Esophagus muscularis mucosa (tissue), 4 donors: ENCODE results near the gene A4GALT. TPM values are rescaled to one million over a fixed set of nuclear protein-coding genes. Genes with fewer than 3 reads are reported as not detected.

ENCODE experiments used
- DNase-seq: peaks from one replicate; pipeline ENCODE4 v3.0.0-alpha.2; 2017; ENCODE audit errors: extremely low spot score
- H3K27ac ChIP-seq, 4 donors: fragments of 200-600 bp; sonication (generic); replicated peaks in 1 of 4; 1 replicate in 3 of 4; 2 replicates in 1 of 4; pipeline ENCODE4 v1.5.1; 2016 to 2019; ENCODE audit warnings: mild to moderate bottlenecking in 1 of 4
- H3K27me3 ChIP-seq, 4 donors: fragments of 200-600 bp; sonication (generic); one replicate each; pipeline versions ENCODE4 v1.5.1 to v1.6.0; 2016 to 2019
- H3K36me3 ChIP-seq, 4 donors: fragments of 200-600 bp; sonication (generic); one replicate each; pipeline ENCODE4 v1.5.1; 2016 to 2019
- H3K4me1 ChIP-seq, 4 donors: fragments of 200-600 bp; sonication (generic); one replicate each; pipeline ENCODE4 v1.5.1; 2016 to 2019
- H3K4me3 ChIP-seq, 4 donors: fragments of 200-600 bp; sonication (generic); 1 replicate in 2 of 4; 2 replicates in 2 of 4; pipeline ENCODE4 v1.5.1; 2016 to 2019; ENCODE audit warnings: mild to moderate bottlenecking in 4 of 4, moderate library complexity in 1 of 4
- H3K9me3 ChIP-seq, 4 donors: fragments of 200-600 bp; sonication (generic); 1 replicate in 3 of 4; 2 replicates in 1 of 4; pipeline ENCODE4 v1.5.1; 2016 to 2019
- EP300 ChIP-seq: sonication (generic); formaldehyde crosslinking; IDR thresholded peaks from one replicate; pipeline ENCODE4 v1.6.1; 2017; ENCODE audit warnings: antibody characterized with exemption
- POLR2A ChIP-seq: fragments of 450-650 bp; IDR thresholded peaks from one replicate; pipeline ENCODE4 v1.6.1; 2017; ENCODE audit warnings: antibody characterized with exemption, moderate library complexity, mild to moderate bottlenecking, low read depth
- POLR2AphosphoS5 ChIP-seq, 2 donors: sonication (generic); formaldehyde crosslinking; IDR thresholded peaks; one replicate each; pipeline ENCODE4 v1.6.1; 2017; ENCODE audit warnings: antibody characterized with exemption in 2 of 2
- WGBS: methylation state at CpG from one replicate; pipeline ENCODE4 v1.1.5; 2018; 5-methylcytosine and 5-hydroxymethylcytosine counted together
- intact Hi-C: fragments of 100-400 bp; cut with DNase I; formaldehyde crosslinking; loops from one replicate; pipeline ENCODE4 v1.15.1; 2023
- small RNA-seq, 3 donors: library from RNA; depleted of rRNA; stranded (forward); fragments of <200 nt; gene quantifications; one replicate each; pipeline ENCODE3, GENCODE V24; 2016
- total RNA-seq, 4 donors: library from RNA; depleted of rRNA; stranded (reverse); fragments of >200 nt; gene quantifications; one replicate each; pipeline versions ENCODE4 v1.1.0 to v1.2.1, GENCODE V29; 2016
- TF ChIP-seq, protein P1 (sequence below), 3 experiments: fragments of 200-600 bp in 2 of 3; fragments of 450-650 bp in 1 of 3; sonication (generic) in 2 of 3; IDR thresholded peaks; one replicate each; pipeline ENCODE4 v1.5.1; 2017 to 2019; ENCODE audit warnings: antibody characterized with exemption in 3 of 3, mild to moderate bottlenecking in 2 of 3, moderate library complexity in 1 of 3

Gene A4GALT
- total RNA-seq, 4 donors from 2014 or later: 77.7 to 81.8 (median 79.1) TPM

DNA sequence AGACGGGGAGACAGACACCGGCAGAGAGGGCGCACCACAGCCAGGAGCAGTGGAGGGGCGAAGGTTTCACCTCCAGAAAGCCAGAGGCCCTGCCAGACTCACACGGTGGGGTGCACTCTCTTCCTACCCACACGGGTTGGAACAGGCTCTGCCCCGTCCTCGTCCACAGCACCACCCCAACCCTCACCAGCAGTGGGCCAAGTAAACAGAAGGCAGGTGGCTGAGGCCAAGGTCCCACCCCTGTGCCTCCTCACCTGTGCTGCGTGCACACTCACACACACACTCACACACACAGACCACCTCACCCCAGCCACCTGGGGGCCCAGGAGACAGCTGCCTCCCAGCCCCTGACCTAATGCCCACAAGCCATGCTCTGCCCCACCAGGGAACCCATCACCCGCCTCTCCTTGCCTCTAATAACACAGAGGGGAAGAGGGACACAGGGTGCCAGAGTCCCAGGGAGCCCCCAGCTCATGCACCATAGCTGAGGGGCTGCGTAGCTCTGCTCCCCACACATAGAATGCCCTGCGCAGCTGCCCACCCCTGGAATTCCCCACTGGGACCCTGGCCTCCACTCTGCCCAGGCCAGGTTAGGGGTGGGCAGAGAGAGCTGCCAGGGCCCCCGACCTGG, 74.6 kb downstream of the A4GALT start:
- Histone ChIP-seq H3K4me1 (peaks cover 78 to 82% (median 80%) of the 10 kb centered on the region in 4 donors), H3K4me3 (peak overlapping the region; percentile 37 to 50 (median 40))
- intact Hi-C loops: no loop called here

DNA sequence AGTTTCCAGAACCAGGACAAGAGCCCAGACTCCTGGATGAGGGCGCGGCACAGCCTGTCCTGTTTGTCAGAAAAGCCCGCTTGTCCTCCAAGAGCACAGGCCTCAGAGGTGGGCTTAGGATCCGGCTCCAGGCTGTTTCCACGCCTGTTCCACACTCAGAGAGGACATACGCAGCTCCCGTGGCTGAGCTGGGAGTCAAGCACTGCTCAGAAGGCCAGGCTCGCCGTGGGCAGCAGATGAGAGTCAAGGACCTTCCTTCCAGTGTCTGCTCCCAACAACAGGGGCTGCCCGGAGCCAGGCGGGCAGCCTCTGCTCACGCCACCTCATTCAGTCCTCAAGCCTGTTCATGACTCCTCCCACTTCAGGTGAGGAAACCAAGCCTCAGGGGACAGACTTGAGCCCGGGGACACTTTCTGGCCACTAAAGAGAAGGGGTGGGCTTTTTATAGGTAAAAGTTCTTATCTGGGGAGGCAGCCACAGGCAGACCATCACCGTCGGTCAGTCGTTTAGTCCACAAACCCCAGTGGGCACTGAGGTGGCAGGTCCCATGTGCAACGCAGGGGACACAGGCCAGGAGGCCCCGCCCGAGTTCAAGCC, 75.2 kb downstream of the A4GALT start:
- DNase-seq: no peak
- WGBS: 49% methylated on average over 10 of the region's 19 CpGs
- Histone ChIP-seq H3K27ac (peak overlapping the region; percentile 93 to 98 (median 96)), H3K4me3 (peak overlapping the region; percentile 37 to 50 (median 40)), H3K36me3 (no peaks in the 10 kb centered on the region), H3K4me1 (peaks cover 78 to 82% (median 82%) of the 10 kb centered on the region in 4 donors), H3K9me3 (no peaks in the 10 kb centered on the region), H3K27me3 (no peaks in the 10 kb centered on the region)
- no peak for TF ChIP-seq EP300
- peak; percentile 47 to 56 for TF ChIP-seq POLR2AphosphoS5 (IDR thresholded peaks at IDR 0.05)
- TF ChIP-seq POLR2A: no peak
- intact Hi-C loops: no loop called here

More for the DNA sequence above, 74.6 kb downstream of the A4GALT start:
- Histone ChIP-seq H3K27ac (peak overlapping the region; percentile 93 to 98 (median 96)), H3K9me3 (no peaks in the 10 kb centered on the region), H3K27me3 (no peaks in the 10 kb centered on the region), H3K36me3 (no peaks in the 10 kb centered on the region)
- no peak for DNase-seq
- TF ChIP-seq POLR2A (no peak), EP300 (no peak), POLR2AphosphoS5 (IDR thresholded peaks at IDR 0.05) (no peak)
- TF ChIP-seq, protein P1, sequence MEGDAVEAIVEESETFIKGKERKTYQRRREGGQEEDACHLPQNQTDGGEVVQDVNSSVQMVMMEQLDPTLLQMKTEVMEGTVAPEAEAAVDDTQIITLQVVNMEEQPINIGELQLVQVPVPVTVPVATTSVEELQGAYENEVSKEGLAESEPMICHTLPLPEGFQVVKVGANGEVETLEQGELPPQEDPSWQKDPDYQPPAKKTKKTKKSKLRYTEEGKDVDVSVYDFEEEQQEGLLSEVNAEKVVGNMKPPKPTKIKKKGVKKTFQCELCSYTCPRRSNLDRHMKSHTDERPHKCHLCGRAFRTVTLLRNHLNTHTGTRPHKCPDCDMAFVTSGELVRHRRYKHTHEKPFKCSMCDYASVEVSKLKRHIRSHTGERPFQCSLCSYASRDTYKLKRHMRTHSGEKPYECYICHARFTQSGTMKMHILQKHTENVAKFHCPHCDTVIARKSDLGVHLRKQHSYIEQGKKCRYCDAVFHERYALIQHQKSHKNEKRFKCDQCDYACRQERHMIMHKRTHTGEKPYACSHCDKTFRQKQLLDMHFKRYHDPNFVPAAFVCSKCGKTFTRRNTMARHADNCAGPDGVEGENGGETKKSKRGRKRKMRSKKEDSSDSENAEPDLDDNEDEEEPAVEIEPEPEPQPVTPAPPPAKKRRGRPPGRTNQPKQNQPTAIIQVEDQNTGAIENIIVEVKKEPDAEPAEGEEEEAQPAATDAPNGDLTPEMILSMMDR (IDR thresholded peaks at IDR 0.05): no peak
- WGBS: 53% methylated on average over 9 of the region's 13 CpGs

DNA sequence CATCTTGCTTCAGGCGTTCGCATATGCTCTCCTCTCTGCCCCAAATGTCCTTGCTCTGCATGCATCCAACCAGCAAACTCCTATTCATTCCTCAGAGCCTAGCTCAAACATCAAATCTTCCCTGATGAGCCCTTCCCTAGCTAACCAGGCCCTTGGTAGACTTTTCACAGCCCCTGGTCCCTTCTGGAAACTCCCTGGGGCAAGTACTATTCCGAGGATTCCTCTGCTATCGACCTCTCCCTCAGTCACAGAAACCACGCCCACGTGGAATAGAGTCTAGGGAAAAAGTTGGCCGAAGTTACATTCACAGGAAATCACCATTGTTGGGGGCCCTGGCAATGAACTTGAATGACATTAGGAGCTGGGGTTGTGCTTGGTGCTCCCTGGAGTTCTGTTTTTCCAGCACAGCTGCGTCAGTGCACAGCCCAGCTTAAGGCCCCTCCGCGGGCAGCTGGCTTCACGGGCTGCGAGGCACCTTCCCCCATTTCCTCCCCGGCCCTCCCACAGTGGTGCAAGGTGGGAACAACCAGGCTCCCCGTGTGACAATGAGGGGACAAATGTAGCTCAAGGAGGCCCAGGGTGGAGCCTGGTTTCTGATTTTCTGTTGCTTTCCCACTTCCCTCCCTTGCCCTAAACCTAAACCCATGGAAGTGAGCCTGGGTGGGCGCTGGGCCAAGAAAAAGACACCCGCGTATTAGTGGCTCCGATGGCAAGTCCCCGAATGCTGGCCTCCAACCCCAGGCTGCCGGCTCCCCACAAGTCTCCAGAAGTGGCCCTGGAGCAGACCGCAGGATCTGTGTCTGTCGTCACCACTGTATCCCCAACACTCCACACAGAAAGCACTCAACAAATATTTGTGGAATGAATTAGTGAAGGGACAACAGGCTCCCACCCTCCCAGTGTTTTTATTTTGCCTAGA, 76.0 kb downstream of the A4GALT start:
- Histone ChIP-seq H3K27me3 (no peaks in the 10 kb centered on the region), H3K4me1 (peaks cover 77 to 85% (median 84%) of the 10 kb centered on the region in 4 donors), H3K27ac (peak overlapping the region; percentile 93 to 98 (median 96)), H3K9me3 (no peaks in the 10 kb centered on the region), H3K36me3 (no peaks in the 10 kb centered on the region), H3K4me3 (peak overlapping the region; percentile 37 to 50 (median 40))
- DNase-seq: no peak
- 17% methylated on average over 12 of the region's 22 CpGs for WGBS
- intact Hi-C loops: no loop called here
- no peak for TF ChIP-seq EP300
- TF ChIP-seq POLR2AphosphoS5 (IDR thresholded peaks at IDR 0.05): peak; percentile 8 to 29

DNA sequence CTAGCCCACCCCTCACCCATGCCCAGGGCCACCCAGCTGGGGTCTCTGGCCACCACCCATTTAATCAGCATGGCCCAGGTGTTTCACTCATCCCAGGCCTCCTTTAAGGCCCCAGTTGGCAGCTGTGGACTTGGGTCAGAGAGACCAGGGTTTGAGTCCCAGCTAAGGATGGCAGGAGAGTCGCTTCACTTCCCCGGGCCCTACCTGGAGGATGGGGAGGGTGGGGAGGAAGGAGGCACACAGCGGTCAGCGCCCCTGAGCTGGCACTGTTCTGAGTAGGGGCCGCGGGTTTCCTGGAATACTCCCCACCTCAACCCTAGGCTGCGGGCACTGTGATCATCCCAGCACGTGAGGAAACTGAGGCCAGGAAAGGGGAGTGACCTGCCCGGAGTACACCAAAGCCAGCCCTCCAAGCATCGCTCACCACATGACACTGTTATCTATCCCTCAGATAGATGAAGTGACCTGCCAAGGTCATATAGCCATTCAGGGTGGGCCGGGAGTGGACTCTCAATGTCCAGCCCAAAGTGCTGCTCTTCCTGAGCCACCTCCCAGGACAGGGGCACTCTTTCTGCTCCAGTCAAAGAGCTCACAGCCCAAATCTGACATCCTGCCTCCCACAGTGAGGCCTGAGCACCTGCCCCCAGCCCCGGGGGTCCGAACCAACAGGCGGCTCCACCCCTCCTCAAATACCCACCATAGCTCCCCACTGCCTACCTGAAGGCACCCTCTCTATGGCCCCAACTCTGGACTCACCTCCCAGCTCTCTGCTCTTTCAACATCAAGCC, 76.8 kb downstream of the A4GALT start:
- H3K27ac ChIP-seq: peak overlapping the region; percentile 93 to 98 (median 96)
- no peak for TF ChIP-seq EP300
- no peaks in the 10 kb centered on the region for H3K27me3 ChIP-seq
- H3K4me3 ChIP-seq: peak overlapping the region in 2 of 4 donors; percentile 39 to 40
- H3K4me1 ChIP-seq: peaks cover 82 to 89% (median 87%) of the 10 kb centered on the region in 4 donors
- no peaks in the 10 kb centered on the region for H3K9me3 ChIP-seq
- no peak for DNase-seq
- intact Hi-C loops: no loop called here
- WGBS: 93% methylated on average over 11 of the region's 14 CpGs
- no peaks in the 10 kb centered on the region for H3K36me3 ChIP-seq

DNA sequence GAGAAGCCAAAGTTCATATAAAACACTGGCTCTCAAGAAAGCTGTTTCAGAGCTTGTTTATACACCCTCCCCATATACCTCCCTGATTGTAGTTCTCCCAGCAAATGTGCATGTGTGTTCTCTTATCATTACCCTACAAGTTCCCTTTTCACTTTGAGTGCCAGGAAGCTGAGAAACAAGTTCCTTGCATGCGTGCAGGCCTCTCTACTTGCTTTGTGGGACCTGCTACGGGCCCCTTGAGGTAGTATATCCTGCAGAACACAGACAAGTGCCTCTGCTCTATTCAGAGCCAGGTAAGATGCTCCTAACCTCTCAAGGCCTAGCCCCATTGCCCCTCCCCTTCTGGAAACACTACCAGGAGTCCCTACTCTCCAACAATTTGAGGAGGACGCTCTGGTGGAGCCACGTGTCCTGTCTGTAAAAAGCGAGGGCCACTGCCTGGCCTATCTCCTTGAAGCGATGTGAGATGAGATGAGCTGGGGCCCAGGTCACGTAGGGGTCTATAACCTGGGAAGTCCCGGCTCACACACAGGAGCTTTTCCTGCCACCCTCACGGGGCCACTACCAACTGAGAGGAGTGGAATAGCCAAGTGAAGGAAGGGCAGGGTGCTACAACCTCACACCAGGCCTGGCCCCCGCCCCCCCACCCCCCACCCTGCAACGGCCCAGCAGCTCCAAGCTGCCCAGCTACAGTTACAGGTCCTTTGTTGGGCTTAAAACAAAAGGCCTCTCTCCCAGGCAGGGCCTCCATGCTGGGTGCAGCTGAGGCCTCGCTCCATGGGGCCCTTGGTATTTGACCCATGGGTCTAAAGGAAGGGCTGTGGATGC, 77.7 kb downstream of the A4GALT start:
- TF ChIP-seq POLR2A: no peak
- TF ChIP-seq POLR2AphosphoS5 (IDR thresholded peaks at IDR 0.05): no peak
- TF ChIP-seq, protein P1 (IDR thresholded peaks at IDR 0.05): no peak
- intact Hi-C loops: no loop called here
- Histone ChIP-seq H3K36me3 (peaks cover 0 to under 1% (median 0%) of the 10 kb centered on the region in 4 donors), H3K9me3 (no peaks in the 10 kb centered on the region), H3K4me1 (peaks cover 79 to 84% (median 81%) of the 10 kb centered on the region in 4 donors), H3K4me3 (no peak overlapping the region), H3K27ac (peak overlapping the region; percentile 93 to 98 (median 96)), H3K27me3 (no peaks in the 10 kb centered on the region)
- WGBS: 75% methylated on average over 7 of the region's 12 CpGs
- DNase-seq: no peak

Small RNA genes lying within 50 kb of the gene (small RNA-seq; reads per million reads assigned to genes)
- 0 reads per million in 3 donors for gene RF00019

Other genes starting within 250 kb of the A4GALT start
- gene RRP7A, start 201.1 kb downstream of the A4GALT start, total RNA-seq: 10 to 100 TPM; 26.2 to 26.5 (median 26.4) TPM
- gene SERHL2, start 166.9 kb downstream of the A4GALT start, total RNA-seq: 1 to 10 TPM; 3.1 to 9.1 (median 5.0) TPM
- 10 to 100 TPM; 30.6 to 47.6 (median 39.6) TPM for gene POLDIP3, start 106.0 kb downstream of the A4GALT start, total RNA-seq
- not detected for gene ATP5MGL, start 80.3 kb downstream of the A4GALT start, total RNA-seq
- gene CYB5R3, start 71.5 kb downstream of the A4GALT start, total RNA-seq: 100 to 1,000 TPM; 154 to 287 (median 221) TPM
- gene ARFGAP3, start 136.4 kb upstream of the A4GALT start, total RNA-seq: 10 to 100 TPM; 38.8 to 63.5 (median 41.4) TPM